Sigmoid colon (tissue), 4 donors: ENCODE measurements around the gene EHMT1.

ENCODE experiments used
- CTCF ChIP-seq, 4 experiments: fragments of 450-650 bp in 3 of 4; fragments of 200-600 bp in 1 of 4; IDR thresholded peaks; one replicate each; pipeline ENCODE4 v1.5.1; 2016 to 2019; ENCODE audit warnings: antibody characterized with exemption in 4 of 4, mild to moderate bottlenecking in 3 of 4, moderate library complexity in 2 of 4
- EP300 ChIP-seq, 4 donors: sonication (generic); formaldehyde crosslinking; IDR thresholded peaks; one replicate each; pipeline ENCODE4 v1.6.1; 2017; ENCODE audit warnings: antibody characterized with exemption in 4 of 4

- no peak for TF ChIP-seq CTCF (IDR thresholded peaks at IDR 0.05)
- no peak for TF ChIP-seq EP300 (IDR thresholded peaks at IDR 0.05)
These were observed 138.8 kb downstream of the EHMT1 start for GRCh38 chr9:137757613-137758029.
